ENCODE data around the gene PDZD2. TPM values are rescaled to one million over a fixed set of nuclear protein-coding genes. Genes with fewer than 3 reads are reported as not detected.

Gene PDZD2
- total and polyA plus RNA-seq, 2 donors (not counting 3 experiments of a cell fraction or from before 2014, with no cell fraction given) = 0.66 to 6.9 TPM

DNA sequence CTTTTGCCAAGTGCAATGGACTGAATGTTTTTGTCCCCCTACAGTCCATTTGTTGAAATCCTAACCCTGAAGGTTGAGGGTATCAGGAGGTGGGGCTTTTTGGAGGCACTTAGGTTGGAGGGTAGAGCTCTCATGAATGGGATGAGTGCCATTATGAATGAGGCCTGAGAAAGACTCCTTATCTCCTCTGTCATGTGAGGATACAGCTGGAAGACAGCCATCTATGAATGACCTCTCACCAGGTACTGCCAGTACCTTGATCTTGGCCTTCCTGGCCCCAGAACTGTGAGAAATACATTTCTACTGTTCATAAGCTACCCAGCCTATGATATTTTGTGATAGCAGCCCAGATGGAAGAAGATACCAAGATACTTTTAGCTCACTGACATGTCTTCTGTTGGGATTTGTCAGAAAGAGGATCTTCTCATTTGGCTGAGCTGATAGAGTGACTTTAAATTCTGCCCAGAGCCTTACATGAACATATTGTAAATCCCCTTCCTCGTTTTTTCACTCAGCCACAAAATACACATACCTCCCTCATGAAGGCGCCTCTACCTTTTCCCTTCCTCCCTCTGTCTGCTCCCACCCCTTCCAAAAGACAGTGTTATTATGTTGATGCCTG is 256.4 kb downstream of the PDZD2 start:
- Histone ChIP-seq H3K79me2 (ENCODE audit: control insufficient read depth, insufficient read depth, low read length) (no peaks in the 10 kb centered on the region), H3K9me1 (replicated peaks; ENCODE audit: control insufficient read depth, extremely low read depth, insufficient read depth, low read length) (no peaks in the 10 kb centered on the region), H3K27ac (ENCODE audit: insufficient read depth, low read depth, low read length) (no peak overlapping the region), H3K9me3 (replicated peaks; ENCODE audit: control insufficient read depth, insufficient read depth, low read length) (no peaks in the 10 kb centered on the region), H2AFZ (ENCODE audit: low read depth, low read length) (no peak overlapping the region), H3K4me3 (replicated peaks in 1 of 3; ENCODE audit: insufficient read depth in 1 of 3, low read depth in 1 of 3, low read length in 3 of 3) (no peak overlapping the region), H3K9ac (replicated peaks; ENCODE audit: extremely low read depth, insufficient read depth, low read length) (no peak overlapping the region), H3K4me2 (ENCODE audit: insufficient read depth, low read length) (no peak overlapping the region), H3K36me3 (ENCODE audit: control insufficient read depth in 2 of 2, extremely low read depth in 1 of 2, insufficient read depth in 2 of 2, low read length in 2 of 2) (no peaks in the 10 kb centered on the region), H4K20me1 (replicated peaks; ENCODE audit: control insufficient read depth, extremely low read depth, insufficient read depth, low read length) (no peaks in the 10 kb centered on the region), H3K4me1 (ENCODE audit: control insufficient read depth, extremely low read depth, insufficient read depth, low read length) (no peaks in the 10 kb centered on the region), H3K27me3 (ENCODE audit: control insufficient read depth in 2 of 2, insufficient read depth in 2 of 2, low read length in 2 of 2) (no peaks in the 10 kb centered on the region)
- POLR2A ChIA-PET = no interaction called here
- FAIRE-seq = no peak
- no peak for DNase-seq (ENCODE audit: low read depth, low spot score)
- intact Hi-C loops (cut with micrococcal nuclease) = no loop called here
- CTCF ChIA-PET = interaction anchor here (1.2 kb wide), 2 partner anchors 29 to 198 kb away, joined by 3 to 4 read pairs; no protein-coding TSS in a partner anchor
- no TSS peak for BruUV-seq (replicated peaks)
- TF ChIP-seq, protein P1, sequence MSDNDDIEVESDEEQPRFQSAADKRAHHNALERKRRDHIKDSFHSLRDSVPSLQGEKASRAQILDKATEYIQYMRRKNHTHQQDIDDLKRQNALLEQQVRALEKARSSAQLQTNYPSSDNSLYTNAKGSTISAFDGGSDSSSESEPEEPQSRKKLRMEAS (IDR thresholded peaks at IDR 0.05; ENCODE audit: insufficient read depth, insufficient read length) = no peak
- no peak for TF ChIP-seq MYC (IDR thresholded peaks at IDR 0.05; ENCODE audit: low read depth, low read length)
- TF ChIP-seq EZH2 (IDR thresholded peaks at IDR 0.05; ENCODE audit: borderline replicate concordance, low read depth, low read length, severe bottlenecking) = no peak
- TF ChIP-seq FOS (IDR thresholded peaks at IDR 0.05; ENCODE audit: borderline replicate concordance, insufficient read depth, low read length) = no peak
- no peak for TF ChIP-seq JUN (IDR thresholded peaks at IDR 0.05; ENCODE audit: borderline replicate concordance, insufficient read depth, insufficient read length, low read depth)
- TF ChIP-seq POLR2AphosphoS5 (IDR thresholded peaks at IDR 0.05; ENCODE audit: insufficient read depth, low read depth, low read length) = no peak
- TF ChIP-seq, protein P2, sequence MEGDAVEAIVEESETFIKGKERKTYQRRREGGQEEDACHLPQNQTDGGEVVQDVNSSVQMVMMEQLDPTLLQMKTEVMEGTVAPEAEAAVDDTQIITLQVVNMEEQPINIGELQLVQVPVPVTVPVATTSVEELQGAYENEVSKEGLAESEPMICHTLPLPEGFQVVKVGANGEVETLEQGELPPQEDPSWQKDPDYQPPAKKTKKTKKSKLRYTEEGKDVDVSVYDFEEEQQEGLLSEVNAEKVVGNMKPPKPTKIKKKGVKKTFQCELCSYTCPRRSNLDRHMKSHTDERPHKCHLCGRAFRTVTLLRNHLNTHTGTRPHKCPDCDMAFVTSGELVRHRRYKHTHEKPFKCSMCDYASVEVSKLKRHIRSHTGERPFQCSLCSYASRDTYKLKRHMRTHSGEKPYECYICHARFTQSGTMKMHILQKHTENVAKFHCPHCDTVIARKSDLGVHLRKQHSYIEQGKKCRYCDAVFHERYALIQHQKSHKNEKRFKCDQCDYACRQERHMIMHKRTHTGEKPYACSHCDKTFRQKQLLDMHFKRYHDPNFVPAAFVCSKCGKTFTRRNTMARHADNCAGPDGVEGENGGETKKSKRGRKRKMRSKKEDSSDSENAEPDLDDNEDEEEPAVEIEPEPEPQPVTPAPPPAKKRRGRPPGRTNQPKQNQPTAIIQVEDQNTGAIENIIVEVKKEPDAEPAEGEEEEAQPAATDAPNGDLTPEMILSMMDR (IDR thresholded peaks at IDR 0.05; ENCODE audit: extremely low read depth in 1 of 2, insufficient read depth in 1 of 2, low read depth in 1 of 2, low read length in 2 of 2) = no peak
- no peak for TF ChIP-seq GATA2 (IDR thresholded peaks at IDR 0.05; ENCODE audit: insufficient read depth, insufficient read length, low read depth, low read length)
- TF ChIP-seq POLR2A (IDR thresholded peaks at IDR 0.05; ENCODE audit: low read depth, low read length) = no peak
- dilution Hi-C loops (cut with MboI; ENCODE audit: extremely low pct_ligation_motif_present, low sequenced_read_pairs) = no loop called here

Data from endothelial cell of umbilical vein (primary cell).